DLD1 (cell line): ENCODE data around the gene FAM107B.
"Not testable (repeated sequence)": the region's sequence is repeated elsewhere in the genome, so short reads cannot be mapped to it uniquely, and the experiment has no call there.

Experiments
- in situ Hi-C: cut with HindIII; loops from 2 replicates; pipeline ENCODE4 v1.10.0; 2017; ENCODE audit warnings: low sequenced_read_pairs

FAM107B gene

DNA sequence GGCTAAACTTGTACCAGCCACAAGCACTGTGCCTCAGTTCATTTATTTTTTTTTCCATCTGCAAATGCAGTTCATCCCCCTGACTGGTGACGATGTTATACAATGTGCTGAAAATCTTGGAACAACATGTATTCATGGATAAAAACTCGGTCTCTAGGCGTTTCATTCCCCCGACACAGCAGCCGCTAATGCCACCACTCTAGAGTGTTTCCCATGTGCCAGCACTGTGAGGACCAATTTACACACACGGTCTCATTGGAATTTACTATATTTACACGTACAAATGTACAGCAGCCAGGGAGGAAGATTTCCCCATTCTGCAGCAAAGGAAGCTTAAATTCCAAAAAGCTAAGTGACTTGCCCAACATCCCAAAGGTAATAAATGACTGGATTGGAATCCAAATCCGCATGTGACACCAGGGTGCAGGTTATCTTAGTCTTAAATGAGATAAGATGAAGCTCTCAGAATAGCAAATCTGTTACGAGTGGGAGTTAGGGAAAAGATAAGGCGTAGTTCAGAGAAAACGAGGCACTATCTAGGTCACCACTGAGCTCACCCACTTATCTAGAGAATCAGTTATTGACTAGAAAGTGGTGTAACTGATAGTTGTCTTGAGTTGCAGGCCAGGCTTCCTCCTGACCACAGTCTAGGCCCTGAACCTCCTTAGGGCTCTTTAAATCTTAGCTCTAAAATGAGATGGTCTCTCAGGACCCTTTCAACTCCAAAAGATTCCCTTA, 36.7 kb downstream of the FAM107B start:
- in situ Hi-C loops: no loop called here

DNA sequence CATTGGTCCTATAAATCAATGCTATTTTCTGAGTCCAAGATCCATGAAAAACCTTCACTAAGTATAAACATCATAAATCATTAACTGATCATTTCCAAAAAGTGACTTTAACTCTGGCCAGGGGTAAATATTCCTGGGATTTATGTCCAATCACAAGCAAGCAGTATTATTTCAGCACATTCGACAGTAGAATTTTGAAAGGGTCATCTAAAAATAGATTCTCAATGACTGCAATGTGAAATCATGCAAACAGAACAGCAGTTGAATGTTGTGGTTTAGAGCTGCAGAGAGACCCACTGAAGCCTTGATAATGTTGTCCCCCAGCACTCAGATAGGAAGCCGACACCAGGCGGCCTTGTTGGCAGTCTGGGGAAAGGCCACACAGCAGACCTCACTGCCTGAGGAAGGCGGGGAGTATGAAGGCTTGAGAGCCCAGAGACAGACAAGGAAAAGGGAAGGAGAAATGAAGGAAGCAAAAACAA, 38.1 kb downstream of the FAM107B start:
- in situ Hi-C loops: no loop called here

DNA sequence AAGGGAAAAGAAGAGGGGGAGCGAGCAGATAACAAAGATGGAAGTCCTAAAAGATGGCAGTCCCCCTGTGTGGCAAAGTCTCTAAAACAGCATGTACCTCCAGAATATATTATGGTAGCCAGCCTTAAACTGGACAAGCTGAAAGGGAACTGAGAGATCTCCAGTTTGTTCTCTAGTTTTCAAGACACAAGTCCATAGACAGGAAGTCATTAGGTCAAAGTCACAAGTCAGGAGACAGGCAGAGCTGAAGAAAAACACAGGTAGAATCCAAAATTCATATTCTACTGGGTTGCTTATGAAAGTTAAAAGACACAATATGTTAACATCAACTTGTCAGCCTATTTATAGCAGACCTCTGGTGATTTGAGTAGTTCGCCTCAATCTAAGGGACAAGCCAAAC, 38.7 kb downstream of the FAM107B start:
- in situ Hi-C loops: no loop called here

DNA sequence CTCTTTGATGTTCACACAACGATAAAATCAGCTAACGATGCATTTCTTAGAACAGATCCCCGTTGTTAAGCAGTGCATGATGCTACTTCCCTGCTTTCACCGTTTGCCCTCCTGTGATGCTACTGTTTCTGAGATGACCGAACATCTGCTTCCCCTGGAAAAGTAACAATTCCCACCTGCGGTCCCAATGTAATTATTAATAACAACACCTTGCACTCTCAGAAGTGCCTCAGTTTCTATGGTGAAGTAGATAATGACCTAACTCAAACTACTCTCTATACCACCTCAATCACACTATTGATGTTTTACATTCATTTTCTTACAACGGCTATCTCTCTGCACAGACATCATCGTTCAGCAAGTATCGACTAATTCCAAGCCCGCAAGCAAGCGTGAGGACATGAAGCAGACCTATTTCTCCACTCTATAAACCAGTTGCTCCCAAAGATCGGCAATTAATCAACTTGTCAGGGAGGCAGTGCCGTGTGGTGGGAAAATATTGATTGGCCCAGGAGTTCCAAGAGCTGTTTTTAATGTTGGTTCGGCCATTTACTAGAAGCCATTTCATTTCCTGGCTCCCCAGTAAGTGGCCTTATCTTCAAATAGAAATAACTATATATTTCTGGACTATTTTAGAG, 42.7 kb downstream of the FAM107B start:
- in situ Hi-C loops: no loop called here

DNA sequence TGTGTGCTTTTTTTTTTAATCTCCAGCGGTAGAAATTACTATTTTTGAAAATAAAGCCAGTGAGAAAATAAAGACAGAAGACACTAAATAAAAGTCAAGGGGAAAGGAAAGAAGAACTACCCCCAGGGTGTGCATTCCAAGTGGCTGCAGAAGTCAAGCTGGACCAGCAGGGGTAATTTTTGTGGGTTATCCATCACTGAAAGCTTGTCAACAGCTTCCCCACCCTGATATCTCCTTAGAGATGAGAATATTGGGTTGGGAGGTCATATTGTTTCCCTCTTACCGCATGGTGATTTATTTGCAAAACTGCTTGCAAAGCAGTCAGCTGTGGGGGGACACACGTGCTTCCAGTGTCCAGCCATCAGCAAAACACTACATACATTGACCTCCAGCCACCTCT, 46.4 kb downstream of the FAM107B start:
- in situ Hi-C loops: no loop called here

DNA sequence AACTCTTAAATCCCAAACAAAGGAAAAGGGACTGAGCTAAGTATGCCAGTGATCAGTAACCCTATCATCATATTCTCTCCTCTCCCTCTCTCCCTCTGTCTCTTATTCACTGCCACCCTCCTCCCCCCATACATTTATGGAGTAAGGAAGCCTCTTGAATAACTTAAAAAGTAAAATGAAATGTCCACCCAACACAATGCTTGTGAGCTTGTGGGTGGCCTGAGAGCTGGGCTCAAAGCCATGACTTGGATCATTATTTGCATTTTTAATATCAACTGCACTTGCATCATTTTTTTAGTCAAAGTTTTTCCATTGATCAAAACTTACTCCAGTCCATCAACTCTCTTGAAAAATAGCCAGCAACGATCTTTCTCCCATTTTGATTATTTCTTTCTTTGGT, 46.8 kb downstream of the FAM107B start:
- in situ Hi-C loops: no loop called here

DNA sequence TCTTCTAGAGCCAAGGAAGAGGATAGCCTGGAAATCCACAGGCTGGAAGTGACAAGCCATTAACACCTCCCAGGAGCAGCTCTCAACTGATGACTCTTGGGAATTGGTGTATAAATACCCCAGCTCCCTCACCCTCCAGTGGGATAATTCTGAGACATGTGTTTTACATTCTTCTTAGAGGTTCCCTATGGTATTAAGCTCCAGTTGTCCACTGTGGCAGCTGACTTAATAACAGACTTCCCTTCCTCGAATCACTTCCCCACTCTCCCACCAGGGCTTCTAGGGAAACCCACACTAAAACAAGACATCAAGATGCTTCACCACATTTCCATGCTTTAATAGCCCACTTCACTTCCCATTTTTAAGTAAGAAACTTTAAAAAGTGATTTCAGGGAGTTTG, 47.2 kb downstream of the FAM107B start:
- in situ Hi-C loops: no loop called here

DNA sequence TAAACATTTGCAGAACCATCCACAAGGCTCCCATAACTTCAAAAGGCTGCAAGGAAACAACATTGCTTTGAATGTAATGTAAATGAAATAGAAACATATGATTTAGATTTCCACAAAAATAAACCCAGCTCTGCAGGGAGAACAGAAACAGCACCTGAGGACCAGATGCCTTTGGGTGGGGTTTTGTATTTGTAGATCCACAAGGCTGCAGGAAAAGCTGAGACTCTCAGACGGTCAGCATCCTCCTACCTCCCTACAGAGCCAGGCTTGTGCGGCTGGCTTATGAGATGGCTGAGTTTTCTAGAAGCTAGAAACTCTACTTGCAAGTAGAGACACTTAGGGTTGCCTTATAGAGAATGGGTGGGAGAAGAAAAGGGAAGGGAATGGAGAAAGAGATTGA, 49.8 kb downstream of the FAM107B start:
- in situ Hi-C loops: no loop called here

DNA sequence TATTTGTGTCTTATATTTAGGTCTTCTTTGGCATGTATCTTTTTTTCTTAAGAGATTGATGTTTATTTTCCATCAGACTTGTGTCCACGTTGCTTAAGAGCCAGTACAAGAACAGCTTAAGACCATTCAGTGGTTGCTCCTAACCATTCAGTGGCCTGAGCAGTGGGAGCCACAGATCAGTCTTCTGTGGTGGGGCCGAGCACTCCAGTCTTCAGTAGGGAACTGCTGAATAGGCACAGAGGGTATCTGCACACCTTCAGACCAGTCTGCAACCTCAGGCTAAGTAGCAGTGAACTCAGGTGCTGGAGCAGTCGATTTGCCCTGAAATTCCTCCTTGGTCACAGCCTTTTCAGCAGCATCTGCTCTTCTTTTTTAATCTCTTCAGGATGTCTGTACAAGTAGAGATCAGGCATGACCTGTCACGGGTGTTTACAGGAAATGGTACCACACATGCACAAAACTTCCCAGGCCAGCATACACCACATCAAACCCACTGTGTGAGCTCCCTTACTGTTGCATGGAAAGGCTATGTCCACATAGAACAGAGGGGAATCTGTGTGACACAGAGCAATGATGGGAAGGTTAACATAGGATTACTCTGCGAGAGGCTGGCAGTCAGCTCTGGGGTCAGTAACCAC, 51.5 kb downstream of the FAM107B start:
- in situ Hi-C loops: no loop called here

DNA sequence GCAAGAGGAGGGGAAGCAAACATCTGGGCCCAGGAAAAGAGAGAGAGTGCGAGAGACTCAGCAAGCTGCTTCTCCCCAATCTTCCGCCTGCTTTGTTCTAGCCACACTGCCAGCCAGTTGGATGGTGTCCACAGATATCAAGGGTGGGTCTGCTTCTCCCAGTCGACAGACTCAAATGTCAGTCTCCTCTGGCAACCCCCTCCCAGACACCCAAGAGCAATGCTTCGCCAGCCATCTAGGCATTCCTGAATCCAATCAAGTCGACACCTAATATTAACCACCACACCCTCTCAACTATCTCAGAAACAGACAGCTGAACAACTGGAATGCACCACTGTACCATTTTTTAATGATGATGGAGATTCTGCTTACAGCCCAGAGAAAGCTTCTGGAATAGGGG, 57.1 kb downstream of the FAM107B start:
- in situ Hi-C loops: no loop called here

DNA sequence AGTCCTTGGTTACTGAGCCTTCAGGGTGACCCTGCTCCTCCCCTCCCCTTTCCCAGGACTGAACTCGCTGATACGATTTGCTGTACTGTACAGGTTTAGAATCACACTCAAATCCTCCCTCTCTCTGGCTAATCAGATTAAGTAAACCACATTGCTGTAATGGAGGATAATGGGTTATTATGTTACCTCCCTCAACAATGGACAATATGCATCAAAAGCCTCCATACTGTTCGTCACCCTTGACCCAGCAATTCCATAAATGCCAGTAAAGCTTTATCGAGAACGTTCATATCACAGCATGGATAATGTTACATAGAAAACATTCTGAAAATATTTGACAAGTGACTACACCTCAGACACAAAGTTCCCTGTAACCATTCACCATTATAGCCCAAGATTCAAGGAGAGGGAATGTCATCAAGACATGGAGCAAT, 61.7 kb downstream of the FAM107B start:
- in situ Hi-C loops: no loop called here

DNA sequence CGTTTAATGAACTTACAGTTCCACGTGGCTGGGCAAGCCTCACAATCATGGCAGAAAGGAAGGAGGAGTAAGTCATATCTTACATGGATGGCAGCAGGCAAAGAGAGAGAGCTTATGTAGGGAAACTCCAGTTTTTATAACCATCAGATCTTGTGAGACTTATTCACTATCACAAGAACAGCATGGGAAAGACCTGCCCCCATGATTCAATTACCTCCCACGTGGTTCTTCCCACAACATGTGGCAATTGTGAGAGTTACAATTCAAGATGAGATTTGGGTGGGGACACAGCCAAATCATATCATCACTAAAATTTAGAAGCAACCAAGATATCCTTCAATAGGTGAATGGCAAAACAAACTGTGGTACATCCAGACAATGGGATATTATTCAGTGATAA, 65.4 kb downstream of the FAM107B start:
- in situ Hi-C loops: not testable (repeated sequence)

DNA sequence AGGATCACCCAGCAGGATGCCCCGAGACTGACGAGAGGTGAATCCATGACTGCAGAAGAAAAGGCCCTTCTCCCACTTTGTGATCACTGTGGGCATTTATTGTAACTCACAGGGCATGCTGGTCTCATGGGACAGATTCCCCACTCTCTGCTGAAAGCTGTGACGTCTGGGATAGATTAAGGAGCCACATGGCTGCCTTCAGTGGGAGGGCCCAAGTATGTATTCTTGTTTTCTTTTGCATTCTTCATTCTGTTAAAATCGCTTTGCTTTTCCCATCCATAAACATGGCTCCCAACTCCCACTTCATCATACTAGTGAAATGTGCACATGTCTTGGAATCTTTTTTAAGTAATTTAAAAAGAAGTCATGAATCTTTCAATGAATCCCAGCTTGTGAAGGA, 67.2 kb downstream of the FAM107B start:
- in situ Hi-C loops: no loop called here

DNA sequence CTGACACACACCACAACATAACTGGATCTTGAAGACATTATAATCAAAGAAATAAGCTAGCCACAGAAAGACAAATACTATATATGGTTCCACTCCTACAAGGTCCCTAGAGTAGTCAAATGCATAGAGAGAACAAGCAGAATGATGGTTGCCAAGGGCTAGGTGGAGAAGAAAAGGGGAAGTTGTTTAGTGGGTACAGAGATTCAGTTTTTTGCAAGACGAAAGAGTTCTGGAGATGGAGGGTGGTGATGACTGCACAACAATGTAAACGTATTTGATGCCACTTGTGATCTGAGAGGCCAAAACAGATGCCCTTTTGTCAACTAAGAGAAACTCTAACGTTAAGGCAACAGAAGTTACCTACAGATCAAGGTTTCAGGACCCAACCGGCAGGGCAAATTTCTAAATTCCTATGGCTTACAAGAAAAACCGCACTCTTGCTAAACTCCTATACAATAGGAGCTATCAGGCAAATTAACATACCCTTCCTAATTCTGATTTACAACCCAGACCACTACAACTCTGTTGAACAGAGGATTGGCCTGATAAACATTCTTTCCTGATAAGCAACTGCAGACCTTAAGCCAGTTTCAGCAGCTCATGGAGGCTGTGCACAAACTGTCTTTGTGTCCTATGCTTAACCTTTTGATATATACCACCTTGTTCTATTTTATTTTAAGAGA, 69.0 kb downstream of the FAM107B start:
- in situ Hi-C loops: no loop called here

DNA sequence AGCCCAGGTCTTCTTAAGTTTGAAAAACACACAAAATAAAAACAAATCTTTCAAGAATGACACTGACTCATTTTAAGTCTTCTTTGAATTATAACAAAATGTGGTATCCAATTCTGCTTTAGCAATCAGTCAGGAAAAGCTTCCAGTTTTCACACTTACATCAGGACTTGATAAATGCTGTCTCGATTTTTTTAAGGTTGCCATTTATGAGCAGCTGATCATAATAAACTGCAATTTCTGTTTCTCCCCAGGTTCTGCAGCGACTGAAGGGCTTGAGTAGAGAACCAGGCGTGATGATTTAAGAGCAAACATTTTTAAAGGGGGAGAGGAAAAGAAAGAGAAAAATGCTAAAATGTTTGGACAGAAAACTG, 71.1 kb downstream of the FAM107B start:
- in situ Hi-C loops: no loop called here

DNA sequence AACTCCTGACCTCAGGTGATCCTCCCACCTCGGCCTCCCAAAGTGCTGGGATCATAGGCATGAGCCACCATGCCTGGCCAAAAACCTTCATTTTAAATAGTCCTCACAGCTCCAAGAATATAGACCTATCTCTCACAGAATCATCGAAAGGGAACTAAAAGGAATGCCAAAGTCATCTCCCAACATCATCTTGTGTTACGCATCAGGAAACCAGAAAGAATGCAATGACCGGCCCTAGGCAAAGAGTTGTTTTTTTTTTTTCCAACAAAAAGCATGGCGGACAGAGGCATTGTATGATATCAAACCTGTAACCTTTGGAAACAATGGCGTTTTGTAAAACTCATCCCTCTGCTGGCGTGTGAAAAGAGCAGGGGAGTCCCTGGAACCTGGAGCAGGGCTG, 73.2 kb downstream of the FAM107B start:
- in situ Hi-C loops: no loop called here

DNA sequence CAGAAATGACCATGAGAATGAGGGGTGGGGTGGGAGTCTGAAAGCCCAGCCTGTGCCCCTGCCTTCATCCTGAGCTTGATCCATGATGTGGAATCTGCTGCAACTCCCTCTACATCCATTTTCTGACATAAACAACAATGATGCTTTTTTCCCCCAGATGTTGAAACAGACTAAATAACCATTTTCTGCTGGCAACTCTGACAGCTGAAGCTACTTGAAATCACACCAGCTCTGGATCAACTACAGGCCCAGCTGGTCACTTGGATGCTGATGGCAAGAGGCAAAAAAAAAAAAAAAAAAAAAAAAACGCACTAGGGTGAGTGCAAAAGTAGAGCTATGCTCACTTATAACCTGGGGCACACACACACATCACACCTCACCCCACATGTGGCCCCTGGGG, 74.2 kb downstream of the FAM107B start:
- in situ Hi-C loops: no loop called here

DNA sequence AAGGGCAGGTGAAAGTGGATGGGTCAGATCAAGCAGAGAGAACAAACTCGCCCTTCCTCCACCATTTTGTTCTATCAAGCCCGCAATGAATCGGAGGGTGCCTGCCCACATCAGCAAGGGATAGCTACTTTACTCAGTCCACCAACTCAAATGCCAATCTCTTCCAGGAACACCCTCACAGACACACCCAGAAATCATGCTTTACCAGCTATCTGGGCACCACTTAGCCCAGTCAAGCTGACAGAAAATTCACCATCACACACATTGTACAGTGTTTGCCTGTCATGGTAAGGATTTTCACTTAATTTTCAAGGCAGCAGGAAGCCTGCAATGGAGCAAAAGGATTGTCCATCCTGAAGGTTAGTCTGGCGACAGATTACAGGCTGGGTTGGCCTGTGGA, 75.2 kb downstream of the FAM107B start:
- in situ Hi-C loops: no loop called here

DNA sequence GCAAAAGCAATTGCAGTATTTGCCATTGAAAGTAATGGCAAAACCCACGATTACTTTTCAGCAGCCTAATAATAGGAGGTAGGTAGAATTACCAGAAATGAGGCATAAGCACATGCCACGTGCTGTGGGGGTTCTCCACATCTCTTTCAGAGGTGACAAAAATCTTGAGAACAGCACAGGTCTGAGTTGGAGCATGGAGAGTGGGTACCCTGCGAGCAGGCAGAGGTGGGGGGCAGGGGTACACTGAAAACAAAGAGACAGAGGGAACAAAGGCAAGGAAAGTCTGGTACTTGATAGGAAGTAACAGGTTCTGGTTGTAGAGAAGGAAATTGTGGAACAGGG, 75.9 kb downstream of the FAM107B start:
- in situ Hi-C loops: no loop called here

DNA sequence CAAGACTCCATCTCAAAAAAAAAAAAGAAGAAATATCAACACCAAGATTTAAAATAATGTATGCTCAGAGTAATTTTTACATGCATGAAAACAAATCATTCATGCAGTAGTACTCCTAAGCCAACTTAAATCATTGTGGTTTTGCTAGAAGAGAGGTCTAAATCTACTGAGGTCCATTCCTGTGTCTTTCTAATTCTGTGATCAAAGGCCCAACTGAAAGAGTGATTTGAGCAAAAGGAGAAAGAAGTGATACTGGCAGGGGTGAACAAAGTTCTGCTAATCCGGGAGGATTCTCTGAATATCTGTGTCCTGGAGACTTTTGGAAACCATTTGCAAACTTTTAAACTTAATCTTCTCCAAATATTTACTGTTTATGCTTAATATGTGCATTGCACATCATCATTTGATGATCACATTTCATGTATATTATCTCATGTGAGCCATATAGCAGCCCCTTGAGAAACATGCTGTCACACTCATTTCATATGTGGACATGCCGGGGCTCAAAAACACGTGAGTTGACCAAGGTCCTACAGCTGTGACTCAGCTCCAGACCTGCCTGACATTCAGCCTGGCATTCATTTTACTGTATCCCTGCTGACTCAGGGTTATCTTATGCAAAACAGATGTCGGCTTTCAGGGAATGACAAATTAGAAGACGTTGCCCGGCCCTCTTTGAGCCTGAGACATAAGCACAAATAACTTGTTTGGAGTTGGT, 76.4 kb downstream of the FAM107B start:
- in situ Hi-C loops: no loop called here

DNA sequence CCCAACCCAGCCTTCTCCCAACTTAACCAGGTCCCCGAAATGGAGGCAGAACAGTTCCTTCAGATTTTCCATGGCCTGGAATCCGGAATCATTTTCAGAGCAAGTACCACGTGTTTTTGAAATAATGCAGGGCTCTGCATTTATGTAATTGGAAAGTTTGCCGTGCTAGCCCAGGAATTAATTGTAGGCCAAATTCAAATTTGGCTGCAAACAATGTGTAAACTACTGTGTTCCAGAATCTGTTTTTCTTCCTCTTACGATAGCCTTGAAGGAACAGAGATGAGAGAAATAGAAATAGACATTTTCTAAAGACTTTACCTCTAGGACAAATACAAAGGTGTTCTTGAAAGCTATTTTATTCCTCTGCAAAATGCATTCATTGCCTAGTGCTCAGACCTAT, 77.4 kb downstream of the FAM107B start:
- in situ Hi-C loops: no loop called here
